Skeletal muscle tissue (tissue), 4 donors: ENCODE data around the gene SLC46A3. TPM values are rescaled to one million over a fixed set of nuclear protein-coding genes. Genes with fewer than 3 reads are reported as not detected.

ENCODE experiments used
- H3K27ac ChIP-seq: one replicate; pipeline ENCODE4 v1.7.0; 2013; ENCODE audit warnings: mild to moderate bottlenecking, low read depth, low read length, inconsistent platforms
- H3K27me3 ChIP-seq, 3 donors: one replicate each; pipeline ENCODE4 v1.7.0; 2013; ENCODE audit warnings: low read length in 3 of 3; ENCODE audit not compliant: control insufficient read depth in 3 of 3, insufficient read depth in 3 of 3
- H3K36me3 ChIP-seq, 3 donors: one replicate each; pipeline ENCODE4 v1.7.0; 2013; ENCODE audit warnings: low read length in 3 of 3; ENCODE audit not compliant: control insufficient read depth in 3 of 3, insufficient read depth in 3 of 3
- H3K4me1 ChIP-seq, 3 donors: one replicate each; pipeline ENCODE4 v1.7.0; 2013; ENCODE audit warnings: low read length in 3 of 3, mild to moderate bottlenecking in 3 of 3; ENCODE audit not compliant: control insufficient read depth in 3 of 3, insufficient read depth in 3 of 3
- H3K4me3 ChIP-seq, 3 donors: one replicate each; pipeline ENCODE4 v1.7.0; 2013; ENCODE audit warnings: low read length in 3 of 3
- H3K9ac ChIP-seq, 3 donors: one replicate each; pipeline ENCODE4 v1.7.0; 2013; ENCODE audit warnings: low read length in 3 of 3, mild to moderate bottlenecking in 3 of 3, moderate library complexity in 2 of 3, low read depth in 1 of 3
- H3K9me3 ChIP-seq, 3 donors: one replicate each; pipeline ENCODE4 v1.7.0; 2013; ENCODE audit warnings: low read length in 3 of 3; ENCODE audit not compliant: control insufficient read depth in 3 of 3
- total RNA-seq: library from RNA; depleted of rRNA; stranded (reverse); fragments of >200 nt; gene quantifications from one replicate; pipeline ENCODE4 v1.2.3, GENCODE V29; 2014
- donor health status: Osteomylitis.

The SLC46A3 gene
- total RNA-seq, 1 donor from 2014 or later: 2.1 TPM

DNA sequence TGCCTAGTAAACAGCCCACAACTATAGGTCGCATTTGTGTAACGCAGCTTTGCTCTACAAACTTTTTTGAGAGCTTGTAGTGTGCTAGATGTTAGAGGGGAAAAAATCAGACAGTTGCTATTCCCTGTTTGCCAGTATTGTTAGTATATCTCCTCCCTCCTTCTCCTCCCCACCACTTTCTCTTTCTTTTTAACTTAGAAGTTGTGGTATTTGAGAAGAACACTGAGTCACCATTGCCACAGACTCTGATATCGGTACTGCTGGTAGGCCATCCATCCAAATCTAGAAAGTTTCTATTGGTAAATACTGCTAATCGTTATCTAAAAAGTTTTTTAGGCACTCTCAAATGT is 59.2 kb downstream of the SLC46A3 start:
- H3K27ac ChIP-seq: peak overlapping the region; percentile 97
- peaks cover 2 to 19% (median 14%) of the 10 kb centered on the region in 3 donors for H3K36me3 ChIP-seq
- no peaks in the 10 kb centered on the region for H3K27me3 ChIP-seq
- peak overlapping the region; percentile 92 to 97 (median 93) for H3K9ac ChIP-seq
- H3K4me1 ChIP-seq: peaks cover 21 to 31% (median 30%) of the 10 kb centered on the region in 3 donors
- H3K4me3 ChIP-seq: peak overlapping the region; percentile 87 to 98 (median 96)
- no peaks in the 10 kb centered on the region for H3K9me3 ChIP-seq

DNA sequence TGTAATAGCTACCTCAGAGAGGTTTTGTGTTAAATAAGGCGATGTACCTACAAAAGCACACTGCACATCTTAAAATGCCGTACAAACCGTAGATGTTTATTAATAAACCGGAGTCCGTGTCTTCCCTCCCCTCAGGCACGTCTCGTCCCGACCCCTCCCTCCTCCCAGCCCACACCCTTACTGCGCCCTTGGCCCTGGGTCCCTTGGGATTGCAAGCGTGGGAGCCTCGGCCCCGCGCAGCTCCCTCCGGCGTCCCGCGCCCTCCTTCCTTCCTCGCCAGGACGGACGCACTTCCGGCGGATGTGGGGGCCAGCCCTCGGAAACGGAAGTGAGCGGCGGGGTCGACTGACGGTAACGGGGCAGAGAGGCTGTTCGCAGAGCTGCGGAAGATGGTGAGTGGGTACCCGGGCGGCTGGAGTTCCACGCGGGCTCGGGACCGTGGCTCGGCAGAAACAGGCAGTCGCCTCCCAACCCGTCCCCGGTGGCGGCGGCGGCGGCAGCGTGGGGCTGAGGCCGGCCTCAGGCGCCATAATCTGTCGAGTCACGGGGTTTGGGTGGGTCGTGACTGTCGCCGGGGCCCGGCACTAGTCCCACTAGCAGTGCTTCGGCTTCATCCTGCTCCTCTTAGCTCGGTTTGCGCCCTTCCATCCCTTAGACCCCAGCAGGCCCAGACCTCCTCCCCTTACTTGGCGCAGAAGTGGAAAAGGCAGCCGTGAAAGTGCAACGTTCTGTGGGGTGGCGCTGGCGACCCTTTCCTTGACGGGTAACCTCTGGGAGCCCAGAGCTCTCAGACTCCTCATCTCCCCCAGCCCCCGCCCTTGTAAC is 59.8 kb downstream of the SLC46A3 start, which contains the start of gene POMP:
TSS of gene POMP (plus strand) at position 335 of the 825 bp plus-strand sequence. CDS start at position 390, 55 bp downstream.
- H3K4me1 ChIP-seq: peaks cover 21 to 31% (median 30%) of the 10 kb centered on the region in 3 donors
- H3K9me3 ChIP-seq: no peaks in the 10 kb centered on the region

DNA sequence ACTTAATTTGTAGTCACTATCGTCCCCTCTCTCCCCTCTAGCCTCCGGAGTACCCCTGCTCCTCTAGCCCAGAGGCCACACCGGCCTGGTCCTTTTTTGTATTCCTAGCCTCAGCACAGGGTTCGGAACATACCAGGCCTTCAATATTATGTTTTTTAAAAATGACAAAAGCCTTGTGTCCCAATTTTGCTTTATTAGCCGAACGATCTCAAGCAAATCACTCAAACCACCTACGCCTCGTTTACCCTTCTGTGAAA is 60.3 kb downstream of the SLC46A3 start:
- Histone ChIP-seq H3K4me1 (peaks cover 21 to 31% (median 30%) of the 10 kb centered on the region in 3 donors), H3K27me3 (no peaks in the 10 kb centered on the region), H3K4me3 (peak overlapping the region; percentile 87 to 98 (median 96)), H3K27ac (peak overlapping the region; percentile 97), H3K36me3 (peaks cover 2 to 12% (median 10%) of the 10 kb centered on the region in 3 donors), H3K9ac (peak overlapping the region; percentile 92 to 97 (median 93)), H3K9me3 (no peaks in the 10 kb centered on the region)

More for the DNA sequence above, 59.8 kb downstream of the SLC46A3 start, which contains the start of gene POMP:
- Histone ChIP-seq H3K27ac (peak within 1 kb of the TSS; percentile 97), H3K27me3 (no peaks in the 10 kb centered on the region), H3K4me3 (peak within 1 kb of the TSS; percentile 87 to 98 (median 96)), H3K9ac (peak within 1 kb of the TSS; percentile 92 to 97 (median 93)), H3K36me3 (peaks cover 2 to 13% (median 13%) of the 10 kb centered on the region in 3 donors)

DNA sequence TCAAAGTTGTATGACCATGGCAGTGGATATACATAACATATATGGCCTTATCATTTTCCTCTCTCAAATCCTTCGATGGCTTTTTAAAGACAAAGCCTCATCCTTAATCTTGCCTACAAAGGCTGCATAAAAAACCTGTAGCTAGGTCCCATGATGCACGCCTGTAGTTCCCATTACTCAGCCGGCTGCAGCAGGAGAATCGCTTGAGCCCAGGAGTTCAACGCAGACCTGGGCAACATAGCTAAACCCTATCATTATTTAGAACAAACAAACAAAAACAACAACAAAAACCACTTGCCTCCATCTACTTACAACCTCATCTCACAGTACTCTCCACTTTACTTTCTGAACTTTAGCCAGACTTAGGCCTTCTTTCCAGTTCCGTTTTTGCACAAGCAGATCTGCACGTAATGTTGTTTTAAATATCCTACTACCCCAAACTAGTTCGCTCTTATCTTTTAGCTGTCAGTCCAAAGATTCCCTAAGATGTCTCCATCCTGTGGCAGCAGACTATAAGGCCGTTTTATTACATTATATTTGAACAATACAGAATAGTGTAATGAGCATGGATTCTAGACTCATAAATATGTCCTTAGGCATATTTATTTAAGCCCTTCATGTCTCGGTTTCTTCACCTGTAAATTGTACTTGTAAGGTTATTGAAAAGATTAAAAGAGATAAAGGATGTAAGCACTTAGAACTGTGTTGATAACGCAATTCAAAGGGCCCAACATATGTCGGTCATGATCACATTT is 60.8 kb downstream of the SLC46A3 start:
- Histone ChIP-seq H3K4me1 (peaks cover 21 to 31% (median 30%) of the 10 kb centered on the region in 3 donors), H3K9ac (peak overlapping the region; percentile 92 to 97 (median 93)), H3K27me3 (no peaks in the 10 kb centered on the region), H3K36me3 (peaks cover 2 to 10% (median 7%) of the 10 kb centered on the region in 3 donors), H3K4me3 (peak overlapping the region; percentile 87 to 98 (median 96)), H3K9me3 (no peaks in the 10 kb centered on the region), H3K27ac (peak overlapping the region; percentile 97)

DNA sequence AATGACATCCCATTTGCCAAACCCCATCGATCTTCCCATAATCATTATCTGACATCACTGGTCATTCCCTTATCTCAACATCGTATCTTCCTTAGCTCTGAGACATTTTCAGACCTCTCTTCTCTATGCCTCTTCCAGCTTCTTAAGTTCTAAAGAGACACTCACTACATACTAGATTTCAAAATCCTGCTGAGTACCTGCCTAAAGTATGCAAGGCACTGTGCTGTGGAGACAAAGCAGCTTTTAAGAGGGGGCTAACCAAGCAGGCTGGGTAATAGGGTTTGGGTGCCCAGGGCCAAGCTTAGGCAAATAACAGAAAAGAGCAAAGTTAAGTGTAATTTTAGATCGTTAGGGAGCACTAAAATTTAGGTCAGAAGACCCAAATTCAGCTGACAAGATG is 63.2 kb downstream of the SLC46A3 start:
- H3K36me3 ChIP-seq: peaks cover 0 to 2% (median 0%) of the 10 kb centered on the region in 3 donors
- H3K9ac ChIP-seq: no peak overlapping the region
- H3K4me3 ChIP-seq: no peak overlapping the region
- H3K4me1 ChIP-seq: peaks cover 16 to 24% (median 22%) of the 10 kb centered on the region in 3 donors
- no peaks in the 10 kb centered on the region for H3K27me3 ChIP-seq
- H3K27ac ChIP-seq: no peak overlapping the region
- no peaks in the 10 kb centered on the region for H3K9me3 ChIP-seq

DNA sequence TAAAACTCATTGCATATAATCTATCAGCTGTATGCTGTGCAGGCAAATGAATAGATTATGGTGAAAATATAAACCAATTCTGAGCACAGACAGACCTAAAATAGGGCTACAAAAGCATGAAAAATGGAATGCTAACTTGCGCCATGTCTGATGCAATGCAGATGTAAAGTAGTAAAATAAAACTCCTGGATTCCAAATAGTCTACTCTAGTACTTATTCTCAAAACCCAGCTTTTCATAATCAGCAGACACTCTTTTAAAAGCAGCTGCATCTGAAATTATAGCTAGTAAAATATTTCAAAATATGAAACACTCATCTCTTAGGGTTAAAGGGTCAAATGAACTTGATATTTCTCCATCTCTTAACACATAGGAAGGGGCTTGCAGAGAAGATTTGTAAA is 64.5 kb downstream of the SLC46A3 start:
- no peak overlapping the region for H3K9ac ChIP-seq
- H3K4me1 ChIP-seq: peaks cover 7 to 15% (median 11%) of the 10 kb centered on the region in 3 donors
- no peak overlapping the region for H3K27ac ChIP-seq
- H3K4me3 ChIP-seq: no peak overlapping the region
- H3K9me3 ChIP-seq: no peaks in the 10 kb centered on the region
- no peaks in the 10 kb centered on the region for H3K27me3 ChIP-seq
- H3K36me3 ChIP-seq: peaks cover 0 to 1% (median 0%) of the 10 kb centered on the region in 3 donors

DNA sequence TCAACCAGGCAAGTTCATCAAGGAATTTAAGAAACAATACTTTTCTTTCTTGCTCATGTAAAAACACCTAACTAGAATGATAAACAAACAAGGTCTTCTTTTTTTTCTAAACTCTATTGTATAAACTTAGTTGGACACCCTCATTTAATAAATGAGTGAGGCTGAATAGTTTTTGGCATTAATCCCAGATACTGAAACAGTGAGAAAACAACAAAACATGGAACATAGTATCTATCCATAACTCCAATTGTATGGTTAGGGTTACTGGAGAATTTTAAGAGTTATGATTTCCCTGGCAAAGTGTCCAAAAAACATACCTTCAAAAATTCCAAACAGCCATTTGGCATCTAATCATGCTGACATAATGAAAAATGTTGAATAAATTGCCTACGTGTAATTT is 65.7 kb downstream of the SLC46A3 start:
- Histone ChIP-seq H3K4me3 (no peak overlapping the region), H3K9ac (no peak overlapping the region), H3K27ac (no peak overlapping the region), H3K36me3 (no peaks in the 10 kb centered on the region), H3K9me3 (no peaks in the 10 kb centered on the region), H3K27me3 (no peaks in the 10 kb centered on the region), H3K4me1 (peaks cover 7 to 14% (median 10%) of the 10 kb centered on the region in 3 donors)

DNA sequence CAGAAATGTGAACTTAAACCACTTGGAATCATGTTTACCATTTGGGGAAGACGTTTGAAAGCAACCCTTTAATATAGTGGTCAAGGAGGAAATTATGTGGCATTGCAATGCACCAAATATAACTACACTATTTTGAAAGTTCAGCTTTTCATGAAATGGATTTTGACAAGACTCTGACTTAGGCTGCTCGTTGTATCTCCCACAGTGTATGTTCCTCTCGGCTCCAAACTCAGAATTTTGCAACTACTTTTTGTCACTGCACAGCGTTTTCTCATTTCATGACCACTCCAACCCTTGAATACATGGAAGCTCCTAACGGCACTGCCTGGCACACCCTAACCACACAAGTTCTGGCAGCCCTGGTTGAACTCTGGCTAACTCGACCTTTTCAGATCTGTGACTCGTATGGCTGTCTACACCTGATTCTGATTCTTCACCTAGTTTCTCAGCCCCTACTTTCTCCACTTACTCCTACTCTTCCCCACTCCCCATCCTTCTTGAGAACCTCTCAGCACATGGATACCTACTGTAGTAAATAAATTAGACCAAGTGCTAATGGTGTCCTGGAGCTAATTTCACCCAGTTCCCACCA is 66.9 kb downstream of the SLC46A3 start:
- Histone ChIP-seq H3K27me3 (no peaks in the 10 kb centered on the region), H3K4me3 (no peak overlapping the region), H3K36me3 (no peaks in the 10 kb centered on the region), H3K27ac (no peak overlapping the region), H3K4me1 (peaks cover 0 to 3% (median 0%) of the 10 kb centered on the region in 3 donors), H3K9me3 (no peaks in the 10 kb centered on the region), H3K9ac (no peak overlapping the region)

DNA sequence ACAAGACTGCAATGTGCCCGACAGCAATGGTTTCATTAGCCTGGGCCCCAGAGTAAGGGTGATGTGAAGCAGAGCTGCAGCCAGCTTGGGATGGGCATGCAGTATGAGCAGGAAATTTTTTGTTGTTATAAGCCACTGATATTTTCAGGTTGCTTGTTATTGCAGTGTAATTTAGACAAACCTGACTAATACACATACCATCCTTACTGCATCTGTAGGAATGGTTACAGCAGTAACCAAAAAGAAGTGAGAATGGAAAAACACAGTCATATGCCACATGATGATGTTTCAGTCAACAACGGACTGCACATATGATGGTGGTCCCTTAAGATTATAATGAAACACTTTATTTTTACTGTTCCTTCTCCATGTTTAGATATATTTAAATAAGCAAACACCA is 68.5 kb downstream of the SLC46A3 start:
- no peaks in the 10 kb centered on the region for H3K36me3 ChIP-seq
- no peak overlapping the region for H3K9ac ChIP-seq
- H3K9me3 ChIP-seq: no peaks in the 10 kb centered on the region
- no peak overlapping the region for H3K4me3 ChIP-seq
- no peaks in the 10 kb centered on the region for H3K4me1 ChIP-seq
- no peaks in the 10 kb centered on the region for H3K27me3 ChIP-seq
- no peak overlapping the region for H3K27ac ChIP-seq
